HG03520 (cell line): ENCODE measurements around the gene TXNDC9.
A peak's percentile ranks its signal among the peaks of the same experiment; 100 is the strongest.
"Not testable (repeated sequence)": the region's sequence is repeated elsewhere in the genome, so short reads cannot be mapped to it uniquely, and the experiment has no call there.

Source experiments
- ATAC-seq: cut with Tn5 transposase; IDR thresholded peaks from one replicate; pipeline ENCODE4 v1.9.1; 2021; ENCODE audit warnings: mild to moderate bottlenecking, moderate library complexity; ENCODE audit not compliant: unreplicated experiment

TXNDC9 gene

GRCh38 chr2:99335911-99336803 is at the start of gene TXNDC9:
TXNDC9 (minus strand) TSS chr2:99336333; CDS start chr2:99333210, 3,123 bp downstream.
- ATAC-seq: peak; percentile 67

DNA sequence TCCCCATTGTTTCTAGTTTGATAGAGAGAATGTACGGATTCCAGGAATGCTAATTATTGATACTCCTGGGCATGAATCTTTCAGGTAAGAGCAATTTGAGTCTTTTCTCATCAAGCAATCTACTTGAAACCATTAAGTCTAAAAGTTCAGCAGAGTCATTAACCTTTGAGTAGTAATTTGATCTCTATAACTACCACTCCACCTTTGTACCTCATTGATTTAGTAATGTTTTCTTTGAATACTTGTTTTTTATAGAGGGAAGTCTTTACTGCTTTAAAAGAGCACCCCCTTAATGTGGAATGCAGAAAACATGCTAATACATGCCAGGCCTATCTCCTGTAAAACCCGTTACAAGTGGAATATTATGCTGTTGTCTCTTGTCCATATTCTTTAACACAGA is 46.0 kb upstream of the TXNDC9 start:
- no peak for ATAC-seq

DNA sequence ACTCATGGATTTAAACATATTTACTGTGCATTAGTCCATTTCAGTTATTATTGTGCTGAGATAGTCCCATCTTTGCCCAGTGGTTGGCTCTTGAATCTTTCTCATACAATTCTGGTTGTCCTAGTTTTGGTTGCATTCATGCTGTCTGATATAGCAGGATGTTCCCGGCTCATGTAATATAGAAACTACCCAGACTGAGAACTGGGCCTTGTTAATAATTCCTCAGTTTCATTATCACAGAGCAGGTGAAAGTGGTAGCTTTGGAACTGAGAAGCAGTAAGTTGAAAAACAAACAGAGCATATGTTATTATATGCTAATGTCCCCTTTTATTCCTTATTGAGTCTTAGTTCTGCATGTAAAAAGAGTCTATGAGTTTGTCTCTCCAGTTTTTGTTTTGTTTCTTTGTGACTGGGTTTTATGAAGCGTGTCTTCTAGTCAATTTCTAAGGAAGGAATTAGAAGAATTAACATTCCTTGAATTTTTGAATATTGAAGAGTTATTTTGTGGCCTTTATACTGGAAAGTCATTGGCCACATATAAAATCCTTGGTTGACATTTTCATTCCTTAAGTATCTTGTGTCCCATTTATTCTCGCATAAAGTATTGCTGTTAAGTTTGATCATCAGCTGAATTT is 44.4 kb upstream of the TXNDC9 start:
- ATAC-seq: no peak

- no peak for ATAC-seq
Observed at GRCh38 chr2:99377879-99378278, 41.7 kb upstream of the TXNDC9 start.

DNA sequence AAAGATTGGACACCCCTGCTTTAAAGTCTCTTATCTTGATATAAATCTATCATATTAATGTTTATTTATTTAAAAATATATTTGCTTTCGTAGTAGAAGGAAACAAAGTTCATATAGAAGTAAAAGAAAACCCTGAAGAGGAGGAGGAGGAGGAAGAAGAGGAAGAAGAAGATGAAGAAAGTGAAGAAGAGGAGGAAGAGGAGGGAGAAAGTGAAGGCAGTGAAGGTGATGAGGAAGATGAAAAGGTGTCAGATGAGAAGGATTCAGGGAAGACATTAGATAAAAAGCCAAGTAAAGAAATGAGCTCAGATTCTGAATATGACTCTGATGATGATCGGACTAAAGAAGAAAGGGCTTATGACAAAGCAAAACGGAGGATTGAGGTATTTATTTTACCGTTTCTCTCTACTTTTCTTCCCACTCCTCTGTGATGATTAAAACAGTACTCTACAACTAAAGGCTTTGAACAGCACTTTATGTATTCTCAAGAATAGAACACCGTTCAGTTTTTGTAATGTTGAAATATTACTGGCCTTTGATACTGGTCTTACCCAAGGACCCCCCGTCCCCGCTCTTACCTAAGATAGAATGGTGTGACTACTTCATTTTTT is 40.2 kb upstream of the TXNDC9 start:
- ATAC-seq: no peak

DNA sequence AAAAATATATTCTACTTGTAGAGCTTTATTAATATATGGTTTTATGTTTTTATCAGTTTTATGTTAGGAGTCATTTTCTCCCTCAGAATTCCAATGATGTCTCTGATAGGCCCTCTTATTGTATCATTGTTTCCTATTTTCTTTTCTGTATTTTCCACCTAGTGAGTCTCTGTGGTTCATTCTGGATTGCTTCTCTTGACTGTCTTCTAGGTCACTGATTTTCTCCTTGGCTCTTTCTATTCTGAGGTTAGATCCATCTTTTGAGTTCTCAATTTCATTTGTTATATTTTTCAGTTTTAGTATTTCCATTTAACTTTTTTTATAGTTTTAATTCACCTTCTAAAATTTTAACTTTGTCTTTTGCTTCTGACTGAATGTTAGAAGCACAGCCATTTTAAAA is 38.6 kb upstream of the TXNDC9 start:
- no peak for ATAC-seq

GRCh38 chr2:99373144-99373543 is 37.0 kb upstream of the TXNDC9 start:
- no peak for ATAC-seq

DNA sequence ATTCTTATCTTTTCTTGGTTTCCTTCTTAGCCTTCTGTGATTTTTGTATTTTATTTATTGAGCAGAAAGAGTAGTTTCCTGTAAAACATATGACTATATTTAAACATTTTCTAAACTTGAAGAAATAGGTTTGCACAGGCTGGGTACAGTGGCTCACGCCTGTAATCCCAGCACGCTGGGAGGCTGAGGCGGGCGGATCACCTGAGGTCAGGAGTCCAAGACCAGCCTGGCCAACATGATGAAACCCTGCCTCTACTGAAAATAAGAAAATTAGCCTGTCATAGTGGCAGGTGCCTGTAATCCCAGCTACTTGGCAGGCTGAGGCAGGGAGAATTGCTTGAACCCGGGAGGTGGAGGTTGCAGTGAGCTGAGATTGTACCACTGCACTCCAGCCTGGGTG is 32.7 kb upstream of the TXNDC9 start:
- ATAC-seq: not testable (repeated sequence)

DNA sequence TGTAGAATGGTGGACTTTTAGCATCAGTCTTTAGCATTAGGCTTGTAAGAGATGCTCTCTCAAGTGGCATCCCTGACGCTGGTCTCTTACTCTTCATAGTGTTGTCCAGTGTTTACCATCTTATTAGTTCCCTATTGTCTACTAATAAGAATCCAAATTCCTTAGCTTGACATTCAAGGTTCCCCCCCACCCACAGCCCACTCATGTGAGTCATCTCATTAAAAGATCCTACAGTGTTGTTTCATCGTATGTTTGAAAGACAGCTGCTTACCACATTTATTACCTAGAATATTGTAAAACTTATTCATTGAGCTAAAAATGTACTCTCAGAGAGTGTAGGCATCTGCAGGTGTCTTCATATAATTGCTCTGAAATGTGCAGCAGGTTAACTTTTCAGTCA is 29.5 kb upstream of the TXNDC9 start:
- no peak for ATAC-seq

DNA sequence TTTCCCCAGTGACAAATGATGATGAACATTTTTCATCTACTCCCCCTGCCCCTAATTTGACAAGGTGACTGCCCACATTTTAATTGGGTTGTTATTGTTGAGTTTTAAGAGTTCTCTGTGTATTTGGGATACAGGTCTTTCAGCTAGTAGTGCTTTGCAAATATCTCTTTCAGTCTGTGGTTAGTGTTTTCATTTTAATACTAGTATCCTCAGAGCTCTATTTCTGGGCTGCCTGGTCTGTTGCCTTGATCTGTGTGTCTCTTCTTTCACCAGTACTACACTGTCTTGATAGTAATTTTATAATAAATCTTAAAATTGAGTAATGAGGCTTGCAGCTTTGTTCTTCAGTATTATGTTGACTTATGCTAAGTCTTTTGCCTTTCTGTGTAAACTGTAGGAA is 20.7 kb upstream of the TXNDC9 start:
- peak; percentile 46 for ATAC-seq

GRCh38 chr2:99354825-99355224 is 18.7 kb upstream of the TXNDC9 start:
- ATAC-seq: not testable (repeated sequence)

- ATAC-seq: no peak
Observed at GRCh38 chr2:99354070-99354469, 17.9 kb upstream of the TXNDC9 start.

DNA sequence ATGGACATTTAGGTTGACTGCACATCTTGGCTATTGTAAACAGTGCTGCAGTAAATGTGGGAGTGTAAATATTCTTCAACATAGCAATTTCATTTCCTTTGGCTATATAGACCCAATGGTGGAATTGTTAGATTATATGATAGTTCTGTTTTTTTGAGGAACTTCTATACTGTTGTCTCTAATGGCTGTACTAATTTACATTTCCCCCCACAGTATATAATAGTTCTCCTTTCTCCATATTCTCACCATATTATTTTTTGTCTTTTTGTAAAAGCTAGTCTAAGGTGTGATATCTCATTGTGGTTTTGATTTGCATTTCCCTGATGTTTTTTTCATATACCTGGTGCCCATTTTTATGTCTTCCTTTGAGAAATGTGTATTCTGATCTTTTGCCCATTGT is 14.1 kb upstream of the TXNDC9 start:
- no peak for ATAC-seq

DNA sequence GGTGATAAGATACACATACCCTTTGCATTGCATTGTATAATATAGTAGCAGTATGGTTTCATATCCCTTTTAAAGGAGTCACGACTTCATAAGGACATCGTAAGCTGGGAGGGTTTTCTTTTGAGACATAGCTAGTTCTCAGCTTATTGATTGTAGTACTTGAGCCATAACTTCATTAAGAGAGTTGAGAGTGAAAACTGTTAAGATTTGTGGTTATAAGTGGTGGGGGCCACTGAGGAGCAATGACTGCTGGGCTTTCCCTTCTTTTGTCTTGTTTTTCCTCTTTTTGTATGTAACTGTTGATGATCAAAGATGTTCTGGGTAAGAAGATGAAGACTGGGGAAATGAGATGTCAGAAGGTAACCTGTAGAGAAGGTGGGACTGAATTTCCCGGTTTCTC is 12.0 kb upstream of the TXNDC9 start:
- ATAC-seq: no peak

DNA sequence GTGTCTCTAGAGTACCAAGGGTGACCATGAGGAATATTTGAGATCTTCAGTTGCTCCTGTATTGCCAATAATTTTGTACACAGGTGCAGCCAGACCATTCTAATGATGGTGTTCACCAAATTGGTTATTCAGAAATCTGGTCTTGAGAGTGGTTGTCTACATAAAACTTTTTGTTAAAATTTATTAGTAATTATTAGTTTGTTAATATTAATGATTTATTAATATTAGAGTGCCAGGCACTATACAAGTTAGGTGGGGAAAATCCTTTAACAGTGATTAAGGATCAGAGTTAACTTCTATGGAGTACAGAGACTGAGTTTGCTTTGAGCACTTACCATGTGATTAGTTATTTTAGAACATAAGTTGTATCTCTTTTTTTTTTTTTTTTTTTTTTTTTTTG is 10.1 kb upstream of the TXNDC9 start:
- no peak for ATAC-seq

DNA sequence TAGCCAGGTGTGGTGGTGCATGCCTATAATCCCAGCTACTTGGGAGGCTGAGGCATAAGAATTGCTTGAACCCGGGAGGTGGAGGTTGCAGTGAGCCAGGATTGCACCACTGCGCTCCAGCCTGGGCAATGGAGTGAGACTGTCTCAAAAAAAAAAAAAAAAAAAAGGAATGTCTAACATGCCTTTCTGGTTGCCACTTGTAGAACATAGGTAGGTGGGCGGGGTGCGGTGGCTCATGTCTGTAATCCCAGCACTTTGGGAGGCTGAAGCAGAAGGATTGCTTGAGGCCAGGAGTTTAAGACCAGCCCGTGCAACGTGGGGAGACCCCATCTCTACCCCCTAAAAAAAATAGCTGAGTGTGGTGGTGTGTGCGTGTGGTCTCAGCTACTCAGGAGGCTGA is 9.3 kb upstream of the TXNDC9 start:
- ATAC-seq: not testable (repeated sequence)

- no peak for ATAC-seq
Observed at GRCh38 chr2:99342536-99342935, 6.4 kb upstream of the TXNDC9 start.

- no peak for ATAC-seq
Observed at GRCh38 chr2:99340669-99341236, 4.6 kb upstream of the TXNDC9 start.

DNA sequence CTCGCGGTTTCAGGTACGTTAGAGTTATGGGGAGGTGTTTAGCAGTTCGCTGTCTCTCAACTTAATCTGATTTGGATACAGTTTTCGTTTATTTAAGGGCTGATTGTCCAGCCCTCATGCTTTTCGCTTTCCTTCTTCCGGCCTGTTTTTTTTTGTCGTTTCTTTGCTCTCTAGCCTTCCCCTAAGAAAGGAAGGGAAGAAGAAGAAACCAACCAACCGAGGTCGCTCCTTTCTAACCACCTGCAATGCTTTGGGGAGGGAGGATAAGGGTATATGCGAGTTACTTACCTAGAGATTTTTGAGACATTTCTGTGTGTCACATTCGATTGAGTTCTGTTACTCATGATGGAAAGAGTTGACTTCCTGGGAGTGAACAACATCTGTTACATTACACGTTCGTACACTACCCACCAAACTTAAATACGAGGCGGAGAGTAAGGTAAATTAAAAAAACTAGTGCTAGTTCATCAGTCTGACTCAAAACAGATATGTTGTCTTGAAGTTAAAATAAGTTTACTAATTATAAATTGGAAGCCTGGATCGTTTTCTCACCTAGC is 2.0 kb upstream of the TXNDC9 start:
- no peak for ATAC-seq

- ATAC-seq: peak; percentile 51
Observed at GRCh38 chr2:99337113-99338028, 1.2 kb upstream of the TXNDC9 start, which contains the start of gene EIF5B. EIF5B (plus strand) TSS chr2:99337389; CDS start chr2:99337555, 166 bp downstream.
